Measurements from ENCODE around the gene AHCYL2.

The AHCYL2 gene

GRCh38 chr7:129376778-129377700 is 152.2 kb downstream of the AHCYL2 start:
- in situ Hi-C loops (cut with HindIII; ENCODE audit: low pct_ligation_motif_present, low sequenced_read_pairs): no loop called here
- H3K27ac ChIP-seq: no peak overlapping the region
- H3K27me3 ChIP-seq (replicated peaks): no peaks in the 10 kb centered on the region
- TF ChIP-seq CTCF (IDR thresholded peaks at IDR 0.05; ENCODE audit: low read depth, low read length, missing control alignments): no peak
- H3K4me3 ChIP-seq (ENCODE audit: low read depth, low read length): no peak overlapping the region
- no peak for DNase-seq
- no peaks in the 10 kb centered on the region for H3K36me3 ChIP-seq (replicated peaks)

GRCh38 chr7:129381710-129382484 is 157.1 kb downstream of the AHCYL2 start:
- TF ChIP-seq CTCF (IDR thresholded peaks at IDR 0.05; ENCODE audit: low read depth, low read length, missing control alignments): no peak
- no peak overlapping the region for H3K27ac ChIP-seq
- no peaks in the 10 kb centered on the region for H3K27me3 ChIP-seq (replicated peaks)
- no peak for DNase-seq
- no peak overlapping the region for H3K4me3 ChIP-seq (ENCODE audit: low read depth, low read length)
- no peaks in the 10 kb centered on the region for H3K36me3 ChIP-seq (replicated peaks)
- in situ Hi-C loops (cut with HindIII; ENCODE audit: low pct_ligation_motif_present, low sequenced_read_pairs): no loop called here

GRCh38 chr7:129383542-129384132 is 158.8 kb downstream of the AHCYL2 start:
- H3K27ac ChIP-seq: no peak overlapping the region
- no peak for TF ChIP-seq CTCF (IDR thresholded peaks at IDR 0.05; ENCODE audit: low read depth, low read length, missing control alignments)
- H3K27me3 ChIP-seq (replicated peaks): no peaks in the 10 kb centered on the region
- in situ Hi-C loops (cut with HindIII; ENCODE audit: low pct_ligation_motif_present, low sequenced_read_pairs): no loop called here
- no peak for DNase-seq
- H3K4me3 ChIP-seq (ENCODE audit: low read depth, low read length): no peak overlapping the region
- no peaks in the 10 kb centered on the region for H3K36me3 ChIP-seq (replicated peaks)

- in situ Hi-C loops (cut with HindIII; ENCODE audit: low pct_ligation_motif_present, low sequenced_read_pairs): no loop called here
- H3K27me3 ChIP-seq (replicated peaks): no peaks in the 10 kb centered on the region
- H3K4me3 ChIP-seq (ENCODE audit: low read depth, low read length): no peak overlapping the region
- H3K27ac ChIP-seq: no peak overlapping the region
- no peak for TF ChIP-seq CTCF (IDR thresholded peaks at IDR 0.05; ENCODE audit: low read depth, low read length, missing control alignments)
- no peak for DNase-seq
- no peaks in the 10 kb centered on the region for H3K36me3 ChIP-seq (replicated peaks)
Measured at GRCh38 chr7:129385116-129385515, 160.3 kb downstream of the AHCYL2 start.

- Histone ChIP-seq H3K36me3 (replicated peaks) (no peaks in the 10 kb centered on the region), H3K27ac (no peak overlapping the region), H3K4me3 (ENCODE audit: low read depth, low read length) (no peak overlapping the region), H3K27me3 (replicated peaks) (no peaks in the 10 kb centered on the region)
- in situ Hi-C loops (cut with HindIII; ENCODE audit: low pct_ligation_motif_present, low sequenced_read_pairs): no loop called here
- TF ChIP-seq CTCF (IDR thresholded peaks at IDR 0.05; ENCODE audit: low read depth, low read length, missing control alignments): no peak
- no peak for DNase-seq
Measured at GRCh38 chr7:129385598-129385997, 160.8 kb downstream of the AHCYL2 start.

All from brain microvascular endothelial cell (primary cell).